Right forelimb (tissue), 1 donor: ENCODE results near the gene AK9.
A peak's percentile ranks its signal among the peaks of the same experiment; 100 is the strongest.
"Not testable (repeated sequence)": the region's sequence is repeated elsewhere in the genome, so short reads cannot be mapped to it uniquely, and the experiment has no call there.

Source experiments
- DNase-seq: peaks from one replicate; pipeline ENCODE4 v3.0.0-alpha.2; 2018

The AK9 gene

GRCh38 chr6:109690737-109691621 lies at the start of gene AK9, which contains the start of gene FIG4:
AK9 (minus strand) TSS chr6:109691202; CDS start chr6:109675745, 15,457 bp downstream.
FIG4 (plus strand) TSS chr6:109691296; CDS start chr6:109691436, 140 bp downstream.
- DNase-seq: peak; percentile 92

- DNase-seq: no peak
These were observed 49.8 kb upstream of the AK9 start for GRCh38 chr6:109740787-109741186.

- DNase-seq: no peak
These were observed 48.7 kb upstream of the AK9 start for GRCh38 chr6:109739686-109740085.

GRCh38 chr6:109738667-109739066 lies 47.7 kb upstream of the AK9 start:
- DNase-seq: no peak

- no peak for DNase-seq
These were observed 47.3 kb upstream of the AK9 start for GRCh38 chr6:109738255-109738654.

GRCh38 chr6:109736273-109737025 lies 45.4 kb upstream of the AK9 start:
- DNase-seq: no peak

GRCh38 chr6:109725250-109725649 lies 34.2 kb upstream of the AK9 start:
- DNase-seq: not testable (repeated sequence)

- DNase-seq: no peak
These were observed 31.7 kb upstream of the AK9 start for GRCh38 chr6:109722564-109723254.

GRCh38 chr6:109722011-109722410 lies 31.0 kb upstream of the AK9 start:
- no peak for DNase-seq

- DNase-seq: no peak
These were observed 29.3 kb upstream of the AK9 start for GRCh38 chr6:109720311-109720710.

- DNase-seq: no peak
These were observed 28.0 kb upstream of the AK9 start for GRCh38 chr6:109718991-109719390.

GRCh38 chr6:109717971-109718370 lies 27.0 kb upstream of the AK9 start:
- no peak for DNase-seq

GRCh38 chr6:109715616-109716015 lies 24.6 kb upstream of the AK9 start:
- no peak for DNase-seq

- no peak for DNase-seq
These were observed 23.6 kb upstream of the AK9 start for GRCh38 chr6:109714611-109715010.

GRCh38 chr6:109714166-109714565 lies 23.2 kb upstream of the AK9 start:
- DNase-seq: no peak

- no peak for DNase-seq
These were observed 22.1 kb upstream of the AK9 start for GRCh38 chr6:109713097-109713496.

- DNase-seq: not testable (repeated sequence)
These were observed 17.1 kb upstream of the AK9 start for GRCh38 chr6:109708099-109708498.

GRCh38 chr6:109706513-109706912 lies 15.5 kb upstream of the AK9 start:
- no peak for DNase-seq

- DNase-seq: peak; percentile 86
These were observed 14.3 kb upstream of the AK9 start for GRCh38 chr6:109705258-109705657.

- no peak for DNase-seq
These were observed 11.8 kb upstream of the AK9 start for GRCh38 chr6:109702791-109703190.

- DNase-seq: no peak
These were observed 10.8 kb upstream of the AK9 start for GRCh38 chr6:109701774-109702173.

- DNase-seq: no peak
These were observed 10.2 kb upstream of the AK9 start for GRCh38 chr6:109701221-109701620.

GRCh38 chr6:109696355-109696754 lies 5.4 kb upstream of the AK9 start:
- DNase-seq: no peak
